ENCODE data around the gene HOXC6.
"Not testable (repeated sequence)": the region's sequence is repeated elsewhere in the genome, so short reads cannot be mapped to it uniquely, and the experiment has no call there.

Gene HOXC6

DNA sequence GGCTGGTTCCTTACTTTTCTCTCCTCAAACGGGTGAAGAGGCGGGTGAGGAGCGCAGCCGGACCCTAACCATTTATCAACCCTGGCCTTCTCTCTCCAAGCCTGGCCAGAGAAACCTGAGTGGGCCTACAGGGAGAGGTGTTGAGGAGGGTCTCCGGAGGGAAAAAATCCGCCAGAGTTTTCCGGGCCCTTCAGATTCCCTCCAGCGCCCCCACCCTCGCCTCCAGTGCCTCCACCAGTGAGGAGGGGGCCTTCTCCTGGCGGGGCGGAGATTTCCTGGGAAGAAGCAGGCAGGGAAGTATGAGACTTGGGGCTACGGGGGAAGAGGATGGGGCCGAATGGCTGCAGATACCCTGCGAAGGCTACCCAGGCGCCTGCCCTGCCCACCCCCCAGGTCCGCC lies 3.2 kb downstream of the HOXC6 start:
- DNase-seq = no peak

DNA sequence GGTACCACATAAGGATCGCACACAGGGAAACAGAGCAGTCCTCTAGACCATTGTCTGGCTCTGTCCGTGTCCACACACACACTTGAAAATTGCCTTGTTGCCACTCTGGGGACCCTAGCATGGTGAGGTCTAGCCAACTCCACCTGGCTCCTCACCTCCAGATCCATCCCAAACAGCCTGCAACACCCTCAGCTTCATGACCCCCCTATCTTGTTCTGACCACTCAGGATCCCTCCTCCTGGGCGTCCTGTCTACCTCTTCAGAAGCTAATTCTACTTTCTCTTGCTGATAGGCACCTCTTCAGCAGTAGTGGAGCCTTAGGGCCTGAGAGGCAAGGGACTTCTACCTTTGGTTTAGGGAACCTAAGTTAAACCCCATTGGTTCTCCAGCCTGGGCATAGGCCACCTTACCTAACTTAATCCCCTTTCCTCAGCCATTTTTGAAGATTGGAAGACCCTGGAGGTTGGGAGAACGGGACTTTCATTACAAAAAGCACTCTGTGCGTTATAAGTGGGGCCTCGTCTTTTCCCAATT lies 3.9 kb downstream of the HOXC6 start:
- no peak for DNase-seq

DNA sequence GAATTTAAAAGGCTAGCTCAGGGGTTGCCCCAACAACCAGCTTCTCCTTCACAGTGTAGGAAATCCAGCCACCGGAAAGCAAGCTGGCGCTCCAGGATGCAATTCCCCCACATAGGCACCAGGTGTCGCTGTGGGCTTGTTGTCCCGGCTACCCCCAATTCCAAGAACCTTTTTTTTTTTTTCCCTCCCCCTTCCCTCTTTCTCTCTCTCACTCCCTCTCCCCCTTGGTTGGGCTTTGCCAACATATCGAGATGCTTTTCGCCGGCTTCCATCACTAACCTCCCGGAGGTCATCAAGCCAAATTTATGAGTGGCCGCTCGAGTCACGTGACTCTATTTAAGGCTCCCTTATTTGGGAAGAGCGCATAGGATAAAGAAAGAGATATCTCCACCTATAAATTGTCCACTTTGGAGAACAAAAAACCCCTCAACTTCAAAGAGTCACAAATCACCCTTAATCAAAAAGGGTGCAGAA lies 4.4 kb downstream of the HOXC6 start, which contains the start of gene HOXC5:
Gene HOXC5, plus strand, starts transcription at position 424 of the 474 bp plus-strand sequence. CDS start 73 bp downstream, outside the sequence.
- no peak for DNase-seq

DNA sequence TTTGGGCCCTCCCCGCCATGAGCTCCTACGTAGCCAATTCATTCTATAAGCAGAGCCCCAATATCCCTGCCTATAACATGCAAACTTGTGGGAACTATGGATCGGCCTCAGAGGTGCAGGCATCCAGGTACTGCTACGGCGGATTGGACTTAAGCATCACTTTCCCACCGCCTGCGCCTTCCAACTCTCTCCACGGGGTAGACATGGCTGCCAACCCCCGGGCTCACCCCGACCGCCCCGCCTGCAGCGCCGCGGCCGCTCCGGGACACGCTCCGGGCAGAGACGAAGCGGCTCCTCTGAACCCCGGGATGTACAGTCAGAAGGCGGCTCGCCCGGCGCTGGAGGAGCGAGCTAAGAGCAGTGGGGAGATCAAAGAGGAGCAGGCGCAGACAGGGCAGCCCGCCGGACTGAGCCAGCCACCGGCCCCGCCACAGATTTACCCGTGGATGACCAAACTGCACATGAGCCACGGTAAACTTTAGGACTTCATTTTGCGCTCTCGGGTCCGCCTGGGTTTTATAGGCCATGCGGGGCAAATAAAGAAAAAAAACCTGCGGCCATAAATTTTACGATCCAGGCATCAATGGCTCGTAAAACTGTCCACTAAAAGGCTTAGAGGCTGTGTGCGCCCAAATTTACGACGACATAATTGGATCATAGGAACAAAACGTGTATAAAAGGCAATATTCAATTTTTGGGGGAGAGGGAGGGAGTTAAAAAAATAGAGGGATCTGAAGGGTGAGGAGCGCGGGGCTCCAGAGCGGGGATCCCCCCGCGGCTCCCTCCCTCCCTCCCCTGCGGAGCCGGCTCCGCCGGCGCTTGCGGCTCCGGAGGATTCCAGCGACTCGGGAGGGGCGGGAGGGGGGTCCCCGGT lies 5.1 kb downstream of the HOXC6 start:
- peak; percentile 71 for DNase-seq

DNA sequence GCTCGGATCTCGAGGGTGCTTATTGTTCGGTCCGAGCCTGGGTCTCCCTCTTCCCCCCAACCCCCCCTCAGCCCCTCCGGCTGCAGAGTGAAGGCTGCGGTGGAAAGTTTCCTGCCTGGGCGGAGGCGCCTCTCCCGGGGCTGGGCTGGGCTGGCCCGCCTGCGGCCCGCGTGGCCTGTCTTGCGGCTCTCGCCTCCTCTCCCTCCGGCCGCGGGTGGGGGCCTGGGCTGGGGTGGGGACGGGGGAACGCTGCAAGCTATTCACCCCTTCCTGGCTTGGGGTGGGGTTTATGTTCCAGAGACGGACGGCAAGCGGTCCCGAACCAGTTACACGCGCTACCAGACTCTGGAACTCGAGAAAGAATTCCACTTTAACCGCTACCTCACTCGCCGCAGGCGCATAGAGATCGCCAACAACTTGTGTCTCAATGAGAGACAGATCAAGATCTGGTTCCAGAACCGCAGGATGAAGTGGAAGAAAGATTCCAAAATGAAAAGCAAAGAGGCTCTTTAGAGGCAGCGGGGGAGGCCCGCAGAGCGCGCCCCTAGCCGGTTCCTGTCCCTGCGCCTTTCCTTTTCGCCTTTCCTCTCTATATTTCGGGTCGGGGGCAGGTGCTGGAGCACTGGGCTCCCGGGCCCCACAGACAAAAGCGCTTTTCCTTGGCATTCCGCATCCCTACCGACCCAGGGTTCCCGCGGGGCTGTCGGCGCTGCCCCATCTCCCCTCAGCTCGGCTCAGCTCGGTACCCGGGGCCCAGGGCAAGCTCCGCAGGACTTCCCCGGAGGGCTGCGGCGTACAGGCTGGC lies 5.9 kb downstream of the HOXC6 start:
- no peak for DNase-seq

DNA sequence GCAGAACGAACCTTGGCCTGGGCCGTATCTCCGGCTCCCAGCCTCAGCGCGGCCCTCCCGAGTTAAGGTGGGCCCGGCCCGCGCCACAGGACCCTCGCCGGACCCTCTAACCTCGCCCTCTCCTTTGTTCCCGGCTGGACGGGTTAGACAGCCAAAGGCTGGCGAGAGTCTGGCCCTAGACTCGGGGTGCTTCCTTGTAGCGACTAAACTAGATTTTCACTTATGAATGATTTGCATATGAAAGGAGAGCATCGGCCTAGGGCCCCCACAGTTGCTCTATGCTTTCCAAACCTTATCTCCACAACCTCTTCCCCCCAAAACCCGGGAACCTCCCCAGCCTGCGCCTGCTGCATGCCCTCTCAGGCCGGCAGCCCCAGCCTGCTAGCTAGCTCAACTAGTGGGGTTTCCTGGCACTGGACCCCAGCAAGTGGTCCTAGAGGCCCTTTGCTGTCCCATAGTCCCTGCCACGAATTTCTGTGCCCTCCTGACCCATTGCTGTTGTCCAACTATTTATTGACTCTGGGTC lies 6.6 kb downstream of the HOXC6 start:
- no peak for DNase-seq

DNA sequence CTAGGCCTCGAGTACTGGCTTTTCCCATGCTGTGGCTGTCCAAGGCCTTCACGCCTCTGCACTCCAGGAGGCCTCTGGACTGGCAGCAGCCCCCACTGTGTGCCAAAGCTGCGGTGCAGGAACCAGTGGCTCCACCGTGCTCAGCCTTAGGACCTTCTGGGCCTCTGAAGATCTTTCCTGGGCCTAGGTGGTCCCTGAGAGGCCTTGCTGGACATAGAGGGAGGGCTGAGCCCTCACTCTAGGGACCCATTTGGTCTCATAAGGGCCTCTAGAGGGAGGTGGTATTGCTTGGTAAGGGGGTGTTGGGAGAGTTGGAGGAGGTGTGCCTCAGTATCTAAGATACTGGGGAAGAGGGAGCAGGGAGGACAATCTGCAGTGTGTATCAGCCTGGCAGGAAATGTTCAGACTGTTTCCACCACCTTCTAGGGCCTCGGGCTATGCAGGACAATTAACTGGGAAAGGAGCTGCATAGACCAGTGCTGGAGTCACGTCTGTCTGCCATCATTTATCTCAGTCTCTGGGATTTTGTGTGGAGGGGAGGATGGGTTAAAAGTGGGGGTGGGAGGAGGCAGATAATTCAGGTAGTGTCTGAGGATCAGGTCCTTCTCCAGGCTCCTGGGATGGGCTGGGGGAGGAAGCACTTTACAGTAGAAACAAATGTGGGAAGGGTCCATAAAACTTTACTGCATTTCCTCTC lies 7.5 kb downstream of the HOXC6 start:
- no peak for DNase-seq

DNA sequence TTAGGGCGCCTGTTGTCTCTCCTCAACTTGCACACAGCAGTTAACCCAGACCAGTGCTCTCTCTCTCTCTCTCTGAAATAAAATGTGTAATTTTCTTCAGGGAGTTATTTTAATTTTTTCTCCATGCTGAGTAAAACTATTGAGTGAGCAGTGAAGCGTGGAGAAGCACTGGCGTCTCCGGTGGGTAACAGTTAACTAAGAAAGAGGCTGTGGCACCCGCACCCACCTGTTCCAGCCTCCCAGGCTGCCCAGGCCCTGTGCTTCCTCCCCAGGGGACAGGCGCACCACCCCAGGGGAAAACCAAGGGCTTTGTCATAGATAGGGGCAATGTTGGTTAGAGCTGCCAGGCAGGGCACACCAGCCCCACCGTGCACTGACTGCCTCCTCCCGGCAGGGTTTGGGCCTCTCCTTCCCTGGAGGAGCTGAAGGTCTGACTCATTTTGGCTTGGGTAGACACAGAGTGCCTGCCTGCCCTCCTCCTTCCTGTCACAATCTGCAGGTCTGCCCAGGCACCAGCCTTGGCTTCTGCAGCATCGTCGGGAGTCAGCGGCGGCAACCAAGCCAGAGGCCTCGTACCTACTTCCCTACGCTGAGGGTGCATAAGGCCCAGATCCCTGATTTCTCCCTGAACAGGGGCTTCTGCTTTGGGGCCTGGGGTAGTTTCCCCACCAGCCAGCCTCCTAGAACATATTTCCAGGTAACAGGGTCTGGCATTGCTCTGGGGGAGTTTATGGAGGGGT lies 8.6 kb downstream of the HOXC6 start:
- no peak for DNase-seq

DNA sequence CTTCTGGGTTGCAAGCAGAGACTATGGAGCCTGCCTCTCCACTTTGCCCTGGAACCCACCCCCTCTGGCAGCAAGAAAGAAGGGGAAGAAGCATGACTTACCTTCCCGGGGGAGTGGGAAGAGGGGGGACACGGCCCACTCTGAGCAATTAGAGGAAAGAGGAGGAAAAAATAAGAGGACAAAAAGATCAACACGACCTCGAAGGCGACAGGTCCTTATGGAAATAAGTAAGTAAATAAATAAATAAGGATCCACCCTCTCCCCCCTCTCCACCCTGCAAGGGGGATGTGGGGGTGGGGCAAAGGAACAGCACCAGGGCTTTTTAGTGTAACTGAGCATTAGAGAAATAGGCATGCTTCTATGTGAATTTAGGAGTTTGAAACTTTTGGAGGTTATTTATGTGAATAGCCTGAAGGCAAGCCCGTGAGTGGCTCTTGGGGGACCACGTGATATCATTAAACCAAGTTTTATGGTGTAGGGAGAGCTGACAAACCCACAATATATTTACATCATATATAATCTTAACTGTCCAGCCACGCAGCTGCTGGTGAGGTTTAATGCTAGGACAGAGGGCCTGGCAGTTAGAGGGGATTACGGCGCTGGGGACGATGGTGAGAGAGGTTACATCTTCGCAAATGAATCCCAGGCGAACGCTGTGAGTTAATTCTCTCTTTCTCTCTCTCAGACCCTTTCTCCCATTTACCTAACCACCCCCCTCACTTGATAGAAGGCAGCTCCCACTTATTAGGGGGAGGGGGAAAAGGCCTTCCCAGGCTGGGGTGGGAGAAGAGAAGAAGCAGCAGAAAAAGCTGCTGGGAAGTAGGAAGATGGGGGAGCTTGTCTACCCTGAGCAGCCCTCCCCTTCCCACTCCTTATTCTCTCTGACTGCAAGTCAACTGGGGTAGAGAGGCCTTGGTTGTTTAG lies 9.4 kb downstream of the HOXC6 start:
- DNase-seq = no peak

DNA sequence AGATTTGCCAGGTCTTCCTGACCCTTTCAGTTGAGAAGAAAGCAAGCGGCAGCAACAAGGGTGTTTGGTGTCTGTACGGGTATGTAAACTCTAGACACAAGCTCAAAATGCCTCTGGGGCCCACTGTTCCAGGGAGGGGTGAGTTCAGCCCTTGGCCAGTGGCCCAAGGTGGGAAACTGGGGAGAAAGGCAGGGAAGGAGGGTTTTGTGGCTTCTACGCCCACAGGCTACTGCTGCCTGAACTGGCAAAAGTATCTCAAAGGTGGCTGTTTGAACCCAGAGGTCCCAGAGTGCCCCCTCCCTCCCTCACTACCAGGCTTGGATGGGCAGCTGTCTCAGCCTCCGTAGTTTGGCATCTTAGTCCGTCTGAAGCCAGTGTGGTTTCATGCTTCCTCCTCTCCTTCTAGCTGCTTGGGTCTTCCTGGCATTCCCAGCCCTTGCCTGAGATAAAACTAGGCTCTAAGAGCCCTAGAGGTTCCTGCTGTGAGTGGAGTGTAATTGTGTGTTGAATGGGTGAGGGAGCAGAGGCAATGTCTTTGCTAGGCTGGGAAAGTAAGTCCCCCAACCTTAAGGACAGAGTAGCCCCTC lies 10.1 kb downstream of the HOXC6 start:
- no peak for DNase-seq

DNA sequence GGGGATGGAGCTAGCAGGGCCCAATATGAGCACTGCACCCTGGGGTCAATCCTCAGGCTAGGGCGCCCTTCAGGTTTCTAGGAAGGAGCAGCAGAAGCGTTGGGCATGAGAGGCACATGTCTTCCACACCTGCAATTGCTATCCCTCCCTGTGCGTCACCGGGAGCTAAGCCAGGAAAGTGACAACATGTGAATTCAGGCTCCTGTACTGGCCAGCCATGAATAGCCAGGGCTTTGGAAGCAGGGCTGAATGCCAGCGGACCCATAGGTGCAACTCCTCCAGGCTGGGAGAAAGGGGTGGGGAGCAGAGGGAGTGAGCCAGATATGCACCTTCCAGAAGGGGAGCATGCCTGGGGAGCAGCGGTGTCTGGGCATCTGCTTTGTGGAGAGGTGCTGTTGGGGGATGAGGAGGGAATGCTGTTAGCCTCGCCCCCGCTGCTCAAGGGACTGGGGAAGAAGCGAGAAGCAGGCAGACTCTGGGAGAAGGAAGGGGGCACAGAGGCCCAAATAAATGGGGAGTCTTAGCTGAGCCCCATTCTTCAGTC lies 10.7 kb downstream of the HOXC6 start:
- DNase-seq = no peak

DNA sequence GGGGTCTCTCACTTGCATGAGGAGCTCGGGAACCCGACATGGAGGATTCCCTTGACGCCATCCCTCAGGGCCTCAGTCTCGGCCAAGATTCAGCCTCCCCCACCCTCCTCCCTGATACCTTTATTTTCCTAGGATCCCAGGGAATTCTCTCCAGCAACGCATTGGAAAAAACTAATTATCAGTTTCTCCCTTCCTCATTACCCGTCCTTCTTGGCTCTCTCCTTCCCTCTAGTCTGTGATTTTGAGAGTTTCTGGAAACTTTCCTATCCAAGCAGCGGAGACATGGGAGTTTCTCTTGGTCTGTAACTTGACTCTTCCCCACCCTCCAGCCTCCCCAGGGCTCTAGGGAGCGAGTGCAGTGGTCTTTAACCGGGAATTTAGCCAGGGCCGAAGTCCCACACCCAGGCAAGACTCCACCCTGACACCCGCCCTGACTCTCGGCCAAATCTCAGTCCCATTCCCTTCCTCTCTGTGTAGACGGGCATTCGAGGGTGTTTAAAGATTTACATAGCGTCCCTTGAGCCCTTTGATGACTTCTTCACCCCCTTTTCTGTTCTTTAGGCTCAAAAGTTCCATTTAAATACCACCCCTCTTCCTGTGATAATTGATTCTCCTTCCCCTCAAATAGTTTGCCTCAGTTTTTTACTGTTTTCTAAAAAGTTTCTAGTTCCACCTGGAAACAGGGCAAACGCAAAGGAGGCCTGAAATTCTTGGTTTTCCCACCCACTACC lies 11.3 kb downstream of the HOXC6 start:
- DNase-seq = no peak

DNA sequence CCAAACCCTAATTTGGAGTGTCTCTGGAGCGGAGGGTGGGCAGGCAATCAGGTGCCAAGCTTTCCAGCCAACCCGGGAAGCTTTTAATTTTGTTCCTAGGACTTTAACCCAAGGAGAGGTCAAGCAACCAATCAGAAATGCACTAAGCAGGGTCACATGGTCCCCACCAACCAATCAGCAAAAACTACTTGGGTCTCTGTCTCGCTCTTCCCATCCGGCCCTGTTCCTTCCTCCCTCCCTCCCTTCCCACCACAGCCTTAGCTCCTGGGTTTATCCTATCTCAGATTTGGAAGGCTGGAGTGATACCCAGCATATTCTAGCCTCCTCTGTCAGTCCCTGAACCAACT lies 11.9 kb downstream of the HOXC6 start:
- DNase-seq = no peak

DNA sequence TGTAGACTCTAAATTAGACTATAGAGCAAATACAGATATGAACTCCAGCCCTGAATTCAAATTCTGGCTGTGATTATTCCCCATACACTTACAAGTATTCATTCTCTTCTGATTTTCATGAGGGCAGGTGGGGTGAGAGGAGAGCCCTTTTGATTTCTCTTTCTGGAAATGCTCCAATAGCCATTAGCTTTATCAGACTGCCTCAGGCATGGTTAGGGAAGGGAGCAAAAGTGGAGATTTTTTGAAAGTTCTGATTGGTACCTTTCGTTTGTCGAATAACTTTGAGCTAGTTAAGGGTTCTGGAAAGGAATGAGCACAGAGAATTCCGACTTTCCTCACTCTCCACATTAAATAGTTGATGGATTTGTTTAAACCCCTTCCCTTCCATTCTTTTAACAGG lies 12.4 kb downstream of the HOXC6 start:
- DNase-seq = no peak

DNA sequence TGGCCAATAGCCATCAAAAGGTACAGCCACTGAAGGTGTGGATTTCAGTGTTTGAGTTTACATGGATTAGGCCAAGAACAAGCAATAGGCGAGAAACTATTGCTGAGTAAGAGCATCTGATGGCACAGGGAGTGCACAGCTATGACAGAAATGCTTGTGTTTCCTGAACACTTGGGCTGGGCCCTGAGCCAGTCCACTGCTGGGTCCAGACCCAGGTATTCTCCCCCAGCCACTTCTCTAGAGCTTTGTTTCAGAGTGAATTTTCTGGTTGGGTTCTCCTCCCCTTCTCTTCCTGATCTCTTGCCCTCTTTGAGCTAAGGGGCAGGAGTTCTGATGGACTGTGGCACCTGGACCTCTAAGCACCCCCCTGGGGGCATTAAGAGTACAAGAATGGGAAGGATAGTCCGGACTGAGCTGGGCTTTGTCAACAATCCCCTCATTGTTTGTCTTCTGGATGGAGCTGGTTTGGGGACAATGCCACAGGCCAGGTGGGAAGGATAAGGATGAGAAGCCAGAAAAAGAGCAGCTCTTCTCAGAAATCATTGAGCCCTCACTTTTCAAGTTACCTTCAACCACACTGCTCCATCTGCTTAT lies 13.0 kb downstream of the HOXC6 start:
- no peak for DNase-seq

DNA sequence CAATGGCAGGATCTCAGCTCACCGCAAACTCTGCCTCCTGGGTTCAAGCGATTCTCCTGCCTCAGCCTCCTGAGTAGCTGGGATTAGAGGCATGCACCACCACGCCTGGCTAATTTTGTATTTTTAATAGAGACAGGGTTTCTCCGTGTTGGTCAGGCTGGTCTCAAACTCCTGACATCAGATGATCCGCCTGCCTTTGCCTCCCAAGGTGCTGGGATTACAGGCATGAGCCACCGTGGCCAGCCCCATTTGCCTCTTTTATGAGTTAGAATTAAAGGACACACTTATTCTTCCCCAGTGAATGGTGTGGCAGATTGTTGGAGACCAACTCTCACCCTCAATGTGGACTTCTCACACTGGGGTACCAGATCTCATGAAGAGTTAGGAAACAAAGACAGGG lies 13.8 kb downstream of the HOXC6 start:
- not testable (repeated sequence) for DNase-seq

DNA sequence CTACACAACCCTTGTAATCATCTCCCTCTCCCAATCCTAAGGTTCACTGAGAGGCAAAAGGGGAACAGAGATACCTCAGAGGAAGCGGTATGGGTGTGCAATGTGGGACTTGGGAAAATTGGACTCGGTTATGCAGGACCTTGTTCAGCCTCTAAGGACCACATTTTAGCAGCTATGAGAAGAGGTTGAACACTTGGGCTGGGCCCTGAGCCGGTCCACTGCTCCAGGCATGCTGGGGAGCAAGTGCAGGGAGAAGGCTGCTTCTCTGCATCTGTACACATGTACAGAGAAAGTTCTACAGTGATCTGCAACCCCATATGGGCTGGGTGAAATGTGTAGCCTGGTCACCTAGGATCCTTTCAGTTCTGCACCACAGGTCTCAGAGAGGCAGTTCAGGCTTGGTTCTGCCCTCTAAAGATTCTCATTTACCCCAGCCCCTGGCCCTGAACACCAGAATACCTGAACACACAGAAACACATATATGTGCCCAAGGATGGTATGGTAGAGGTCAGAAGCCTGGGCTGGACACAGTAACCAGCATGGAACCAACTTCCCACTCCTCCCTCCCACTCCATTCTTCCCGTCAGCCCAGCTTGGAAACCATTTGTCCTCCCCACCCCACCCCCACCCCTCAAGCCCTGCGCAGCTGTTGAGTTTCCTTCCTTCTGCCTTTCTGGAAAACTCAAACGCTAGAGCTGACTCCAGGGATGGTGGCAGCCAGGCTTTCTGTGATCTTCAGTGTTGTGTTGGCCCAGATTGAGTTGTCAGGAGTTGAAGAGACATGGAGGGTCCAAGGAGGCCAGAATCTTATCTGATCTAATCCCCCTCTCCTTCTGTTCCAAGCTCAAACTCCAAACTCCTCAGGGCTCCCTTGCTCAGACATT lies 15.0 kb downstream of the HOXC6 start:
- no peak for DNase-seq

Measured in NCI-H1417 treated with DMSO at 0.1 percent for 48 hours (cell line).